Caco-2 (cell line): ENCODE measurements around the gene MAPK8IP2. TPM values are rescaled to one million over a fixed set of nuclear protein-coding genes. Genes with fewer than 3 reads are reported as not detected.
"Not testable (repeated sequence)": the region's sequence is repeated elsewhere in the genome, so short reads cannot be mapped to it uniquely, and the experiment has no call there.

Source experiments
- BruUV-seq: library from RNA; stranded (reverse); fragments of 400-500 nt; replicated peaks from 2 replicates; lab custom pipeline; 2021; lab: Mats Ljungman, UMichigan
- CTCF ChIA-PET: fragments of 300-600 bp; sonication (Branson Sonifier 250); formaldehyde crosslinking; loops from one replicate; lab custom pipeline; 2022; ENCODE audit warnings: antibody characterized with exemption; lab: Charles Lee
- POLR2A ChIA-PET: fragments of 300-600 bp; sonication (Branson Sonifier 250); formaldehyde crosslinking; loops from one replicate; lab custom pipeline; 2022; ENCODE audit warnings: antibody characterized with exemption; lab: Charles Lee
- DNase-seq, 2 experiments: peaks; one replicate each; pipeline versions ENCODE4 v3.0.0 to v3.0.0-alpha.2; 2020 to 2022
- H3K27me3 ChIP-seq: replicated peaks from 2 replicates; pipeline ENCODE4 v1.6.0; 2011; ENCODE audit warnings: low read length; ENCODE audit not compliant: control insufficient read depth, insufficient read depth
- H3K36me3 ChIP-seq: 2 replicates; pipeline ENCODE4 v1.5.1; 2011; ENCODE audit warnings: low read length; ENCODE audit not compliant: control insufficient read depth, insufficient read depth
- H3K4me1 ChIP-seq: fragments of 250-450 bp; sonication (Bioruptor Pico); 2 replicates; pipeline ENCODE4 v1.5.1; 2020; ENCODE audit warnings: mild to moderate bottlenecking
- H3K4me3 ChIP-seq: 2 replicates; pipeline ENCODE4 v1.5.1; 2011; ENCODE audit warnings: low read depth, mild to moderate bottlenecking, control low read depth, low read length
- H3K9me3 ChIP-seq: fragments of 250-450 bp; sonication (Bioruptor Pico); 2 replicates; pipeline ENCODE4 v1.5.1; 2020; ENCODE audit warnings: mild to moderate bottlenecking, moderate library complexity
- H3K27ac Mint-ChIP-seq: one replicate; pipeline ENCODE4 v1.8.0; 2022; ENCODE audit warnings: mixed read lengths; ENCODE audit not compliant: unreplicated experiment
- H3K27me3 Mint-ChIP-seq: one replicate; pipeline ENCODE4 v1.8.0; 2022; ENCODE audit warnings: mixed read lengths; ENCODE audit not compliant: insufficient read depth, unreplicated experiment
- H3K36me3 Mint-ChIP-seq: one replicate; pipeline ENCODE4 v1.8.0; 2022; ENCODE audit warnings: mild to moderate bottlenecking, mixed read lengths; ENCODE audit not compliant: insufficient read depth, unreplicated experiment
- H3K4me1 Mint-ChIP-seq: one replicate; pipeline ENCODE4 v1.8.0; 2022; ENCODE audit warnings: low read depth, mixed read lengths; ENCODE audit not compliant: unreplicated experiment
- H3K4me3 Mint-ChIP-seq: one replicate; pipeline ENCODE4 v1.8.0; 2022; ENCODE audit warnings: mild to moderate bottlenecking, moderate library complexity, mixed read lengths; ENCODE audit not compliant: unreplicated experiment
- H3K9me3 Mint-ChIP-seq: one replicate; pipeline ENCODE4 v1.8.0; 2022; ENCODE audit warnings: mixed read lengths; ENCODE audit not compliant: unreplicated experiment
- CTCF ChIP-seq, 2 experiments: fragments of 200-600 bp in 1 of 2; IDR thresholded peaks; 1 replicate in 1 of 2; 2 replicates in 1 of 2; pipeline versions ENCODE4 v1.5.1 to v1.8.0; 2011 to 2022; ENCODE audit warnings: antibody characterized with exemption in 1 of 2, control low read depth in 1 of 2, inconsistent platforms in 1 of 2, low read depth in 1 of 2, low read length in 1 of 2, mild to moderate bottlenecking in 1 of 2, moderate library complexity in 1 of 2; ENCODE audit not compliant: insufficient read depth in 1 of 2, severe bottlenecking in 1 of 2, unreplicated experiment in 1 of 2
- intact Hi-C: fragments of 100-400 bp; cut with micrococcal nuclease; formaldehyde crosslinking; loops from one replicate; pipeline ENCODE4 v1.10.0; 2022; ENCODE audit not compliant: unreplicated experiment
- total RNA-seq: library from RNA; stranded (reverse); gene quantifications from 2 replicates; pipeline ENCODE4 v1.2.3, GENCODE V29; 2022

The MAPK8IP2 gene
- total RNA-seq, 1 experiment from 2014 or later: 3.9 TPM

DNA sequence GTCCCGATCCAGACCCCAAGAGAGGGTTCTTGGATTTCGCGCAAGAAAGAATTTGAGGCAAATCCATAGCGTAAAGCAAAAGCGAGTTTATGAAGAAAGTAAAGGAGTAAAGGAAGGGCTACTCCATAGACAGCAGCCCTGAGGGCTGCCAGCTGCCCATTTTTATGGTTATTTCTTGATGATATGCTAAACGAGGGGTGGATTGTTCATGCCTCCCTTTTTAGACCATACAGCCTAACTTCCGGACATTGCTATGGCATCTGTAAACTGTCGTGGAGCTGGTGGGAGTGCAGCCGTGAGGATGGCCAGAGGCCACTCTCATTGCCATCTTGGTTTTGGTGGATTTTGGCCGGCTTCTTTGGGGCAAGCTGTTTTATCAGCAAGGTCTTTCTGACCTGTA, 52.7 kb downstream of the MAPK8IP2 start:
- no peak for DNase-seq
- H3K36me3 ChIP-seq: no peaks in the 10 kb centered on the region
- no TSS peak for BruUV-seq
- no peak overlapping the region for H3K4me3 ChIP-seq
- no peaks in the 10 kb centered on the region; the same call in 1 of the 2 replicates for H3K4me1 ChIP-seq
- POLR2A ChIA-PET: no interaction called here
- no peak overlapping the region for H3K27ac Mint-ChIP-seq
- peaks cover 6% of the 10 kb centered on the region for H3K9me3 Mint-ChIP-seq
- no peaks in the 10 kb centered on the region for H3K27me3 Mint-ChIP-seq
- intact Hi-C loops: no loop called here
- H3K27me3 ChIP-seq: no peaks in the 10 kb centered on the region
- TF ChIP-seq CTCF (IDR thresholded peaks at IDR 0.05; ENCODE audit: insufficient read depth in 1 of 2, low read depth in 1 of 2, low read length in 1 of 2, severe bottlenecking in 1 of 2, unreplicated experiment in 1 of 2): no peak
- peaks cover 19% of the 10 kb centered on the region for H3K9me3 ChIP-seq
- CTCF ChIA-PET: no interaction called here
- no peak overlapping the region for H3K4me3 Mint-ChIP-seq
- no peaks in the 10 kb centered on the region for H3K36me3 Mint-ChIP-seq
- no peaks in the 10 kb centered on the region for H3K4me1 Mint-ChIP-seq

DNA sequence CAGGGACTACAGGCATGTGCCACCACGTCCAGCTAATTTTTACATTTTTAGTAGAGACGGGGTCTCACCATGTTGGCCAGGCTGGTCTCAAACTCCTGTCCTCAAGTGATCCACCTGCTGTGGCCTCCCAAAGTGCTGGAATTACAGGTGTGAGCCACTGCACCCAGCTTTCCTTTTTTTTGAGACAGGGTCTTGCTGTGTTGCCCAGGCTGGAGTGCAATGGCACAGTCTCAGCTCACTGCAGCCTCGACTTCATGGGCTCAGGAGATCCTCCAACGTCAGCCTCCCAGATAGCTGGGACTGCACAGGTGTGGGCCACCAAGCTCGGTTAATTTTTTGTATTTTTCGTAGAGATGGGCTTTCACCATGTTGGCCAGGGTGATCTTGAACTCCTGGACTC, 54.1 kb downstream of the MAPK8IP2 start:
- H3K4me3 ChIP-seq, H3K4me1 Mint-ChIP-seq, H3K9me3 ChIP-seq, H3K27me3 Mint-ChIP-seq, H3K36me3 Mint-ChIP-seq, H3K9me3 Mint-ChIP-seq, POLR2A ChIA-PET, DNase-seq, CTCF ChIA-PET, H3K27me3 ChIP-seq, H3K36me3 ChIP-seq, H3K27ac Mint-ChIP-seq, BruUV-seq, H3K4me3 Mint-ChIP-seq, intact Hi-C loops, H3K4me1 ChIP-seq: not testable (repeated sequence)

- H3K9me3 Mint-ChIP-seq: no peaks in the 10 kb centered on the region
- H3K4me3 ChIP-seq: no peak overlapping the region
- intact Hi-C loops: no loop called here
- no peak for DNase-seq
- H3K36me3 ChIP-seq: no peaks in the 10 kb centered on the region
- POLR2A ChIA-PET: no interaction called here
- BruUV-seq: no TSS peak
- H3K4me3 Mint-ChIP-seq: no peak overlapping the region
- H3K27me3 ChIP-seq: no peaks in the 10 kb centered on the region
- H3K4me1 Mint-ChIP-seq: no peaks in the 10 kb centered on the region
- TF ChIP-seq CTCF (IDR thresholded peaks at IDR 0.05; ENCODE audit: insufficient read depth in 1 of 2, low read depth in 1 of 2, low read length in 1 of 2, severe bottlenecking in 1 of 2, unreplicated experiment in 1 of 2): no peak
- CTCF ChIA-PET: interaction anchor here (0.9 kb wide), 1 partner anchor 12 kb away, joined by 3 read pairs; no protein-coding TSS in a partner anchor
- H3K9me3 ChIP-seq: peaks cover 6% of the 10 kb centered on the region; the same call in 1 of the 2 replicates
- H3K27ac Mint-ChIP-seq: no peak overlapping the region
- no peaks in the 10 kb centered on the region; the same call in 1 of the 2 replicates for H3K4me1 ChIP-seq
- H3K27me3 Mint-ChIP-seq: peaks cover 2% of the 10 kb centered on the region
- no peaks in the 10 kb centered on the region for H3K36me3 Mint-ChIP-seq
Measured at GRCh38 chr22:50656122-50657070, 55.8 kb downstream of the MAPK8IP2 start.
